GM19351 (cell line): ENCODE results near the gene LGALS3BP.

Source experiments
- ATAC-seq: cut with Tn5 transposase; IDR thresholded peaks from one replicate; pipeline ENCODE4 v1.9.1; 2021; ENCODE audit warnings: mild to moderate bottlenecking, moderate library complexity; ENCODE audit not compliant: unreplicated experiment

The LGALS3BP gene

DNA sequence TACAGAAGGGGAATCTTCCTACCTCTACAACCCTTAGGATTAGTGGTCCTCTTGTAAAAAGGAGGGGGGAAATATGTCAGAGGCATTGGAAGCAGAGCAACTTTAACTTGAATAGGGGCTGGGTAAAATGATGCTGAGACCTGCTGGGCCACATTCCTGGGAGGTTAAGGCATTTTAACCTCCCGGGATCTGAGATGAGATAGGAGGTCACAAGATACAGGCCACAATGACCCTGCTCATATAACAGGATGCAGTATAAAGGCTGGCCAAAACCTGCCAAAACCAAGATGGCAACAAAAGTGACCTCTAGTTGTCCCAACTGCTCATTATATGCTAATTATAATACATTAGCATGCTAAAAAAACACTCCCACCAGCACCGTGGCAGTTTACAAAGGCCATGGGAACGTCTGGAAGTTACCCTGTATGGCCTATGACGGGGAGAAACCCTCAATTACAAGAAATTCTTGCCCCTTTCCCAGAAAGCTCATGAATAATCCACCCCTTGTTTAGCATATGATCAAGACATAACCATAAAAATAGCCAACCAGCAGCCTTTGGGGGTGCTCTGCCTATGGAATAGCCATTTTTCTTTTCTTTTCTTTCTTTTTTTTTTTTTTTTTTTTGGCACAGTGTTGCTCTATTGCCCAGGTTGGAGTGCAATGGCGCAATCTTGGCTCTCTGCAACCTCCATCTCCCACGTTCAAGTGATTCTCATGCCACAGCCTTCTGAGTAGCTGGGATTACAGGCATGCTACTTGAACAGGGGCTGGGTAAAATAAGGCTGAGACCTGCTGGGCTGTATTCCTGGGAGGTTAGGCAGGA lies 38.0 kb upstream of the LGALS3BP start:
- ATAC-seq: no peak

DNA sequence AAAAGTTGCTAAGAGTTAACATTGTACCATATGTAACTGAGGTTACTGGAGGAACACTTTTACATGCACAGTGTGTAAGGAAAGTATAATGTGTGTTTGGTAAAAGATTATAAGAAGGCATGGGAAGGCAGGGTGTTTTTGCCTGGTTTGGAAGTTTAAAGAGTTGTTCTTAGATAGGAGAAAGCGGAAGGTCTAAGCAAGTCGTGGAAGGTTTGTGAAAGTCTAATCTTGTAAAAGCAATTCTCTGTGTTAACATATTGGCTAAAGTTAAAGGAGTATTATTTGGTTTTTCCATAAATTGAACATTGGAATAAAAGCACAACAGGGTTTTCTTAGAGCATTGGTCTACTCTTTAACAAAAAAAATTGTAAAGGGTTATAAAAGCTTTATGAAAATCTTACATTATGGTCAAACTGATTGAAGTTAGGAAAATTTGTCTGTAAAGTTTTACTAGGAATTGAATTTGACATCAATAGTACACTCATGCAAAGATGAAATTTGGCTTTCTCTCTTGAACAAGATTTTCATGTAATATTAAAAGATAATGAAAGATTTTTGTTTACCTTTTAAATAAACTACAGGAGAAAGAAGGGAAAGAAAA lies 34.5 kb upstream of the LGALS3BP start:
- ATAC-seq: no peak

GRCh38 chr17:79012563-79013134 lies 32.9 kb upstream of the LGALS3BP start:
- no peak for ATAC-seq

DNA sequence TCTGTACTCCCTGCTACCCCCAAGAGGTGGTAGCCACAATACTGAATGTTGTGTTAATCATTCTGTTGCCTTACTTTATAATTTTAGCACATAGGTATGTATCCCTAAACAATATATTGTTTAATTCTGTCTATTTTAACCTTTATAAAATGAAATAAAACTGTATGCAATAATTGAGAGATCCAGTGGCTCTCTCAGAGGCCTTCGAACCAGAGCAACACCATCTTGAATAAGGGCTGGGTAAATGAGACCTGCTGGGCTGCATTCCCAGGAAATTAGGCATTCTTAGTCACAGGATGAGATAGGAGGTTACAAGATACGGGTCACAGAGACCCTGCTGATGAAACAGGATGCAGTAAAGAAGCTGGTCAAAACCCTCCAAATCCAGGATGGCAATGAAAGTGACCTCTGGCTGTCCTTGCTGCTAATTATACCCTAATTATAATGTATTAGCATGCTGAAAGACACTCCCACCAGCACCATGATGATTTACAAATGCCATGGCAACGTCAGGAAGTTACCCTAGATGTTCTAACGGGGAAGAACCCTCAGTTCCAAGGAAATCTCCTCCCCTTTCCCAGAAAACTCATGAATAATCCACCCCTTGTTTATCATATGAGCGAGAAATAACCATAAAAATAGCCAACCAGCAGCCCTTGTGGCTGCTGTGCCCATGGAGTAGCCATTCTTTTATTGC lies 31.9 kb upstream of the LGALS3BP start:
- ATAC-seq: no peak

DNA sequence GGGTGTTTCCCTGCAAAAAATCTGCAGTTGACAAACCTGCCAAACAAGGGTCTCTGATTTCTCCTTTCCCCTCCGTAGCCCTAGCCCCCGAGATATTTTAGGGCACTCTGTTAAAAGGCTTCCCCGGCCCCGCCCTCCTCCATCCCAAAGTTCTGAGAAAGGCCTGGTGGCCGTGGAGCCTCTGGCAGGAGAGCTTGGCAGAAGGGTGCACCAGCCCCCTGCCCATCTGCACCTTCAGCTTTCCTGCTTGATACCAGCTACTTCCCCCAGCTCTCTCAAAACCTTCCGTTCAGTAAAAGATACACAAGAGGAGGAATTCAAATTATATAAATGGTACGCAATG lies 30.6 kb upstream of the LGALS3BP start:
- no peak for ATAC-seq

DNA sequence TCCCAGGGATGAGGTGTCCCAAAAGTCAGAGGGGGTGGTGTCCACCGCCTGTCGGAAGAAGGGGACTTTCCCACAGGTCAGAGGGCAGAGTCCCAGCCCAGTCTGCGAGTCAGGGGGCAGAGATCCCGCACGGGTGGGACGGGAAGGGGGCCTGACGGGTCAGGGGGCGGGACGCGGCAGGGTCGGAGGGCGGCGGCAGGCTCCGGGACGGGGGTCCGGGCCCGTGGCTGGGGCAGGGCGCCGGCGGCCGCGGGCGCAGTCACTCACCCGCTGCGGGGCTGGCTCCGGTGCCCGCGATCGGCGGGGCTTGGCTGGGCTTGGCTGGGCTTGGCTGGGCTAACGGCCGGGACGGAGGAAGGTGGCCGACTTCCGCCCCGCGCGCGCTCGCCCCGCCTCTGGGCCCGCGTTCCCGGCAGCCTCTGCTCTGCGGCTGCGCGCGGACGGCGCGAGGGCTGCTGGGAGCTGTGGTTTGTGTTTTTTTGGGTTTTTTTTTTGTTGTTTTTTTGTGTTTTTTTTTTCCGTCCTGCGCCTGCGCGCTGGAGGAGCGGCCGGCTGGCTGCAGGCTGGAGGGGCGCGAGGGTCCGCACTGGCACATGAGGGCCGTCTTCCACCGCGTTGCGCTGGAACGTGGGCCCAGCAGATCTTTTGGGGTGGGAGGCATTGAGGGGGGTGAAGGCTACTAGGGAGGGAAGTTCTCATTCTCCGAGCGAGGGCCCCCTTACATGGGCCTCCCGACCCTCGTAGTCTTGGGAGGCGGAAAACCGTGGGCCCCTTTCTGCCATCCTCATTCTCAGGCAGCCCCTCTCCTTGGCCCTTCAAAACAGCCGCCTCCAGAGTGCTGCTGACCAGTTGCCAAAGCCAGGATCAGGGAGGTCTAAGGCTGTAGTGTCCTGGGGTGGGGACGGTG lies 29.9 kb upstream of the LGALS3BP start, which contains the start of gene CANT1:
Gene CANT1 (minus strand): TSS at position 368 of the 907 bp plus-strand sequence. CDS start 12,142 bp downstream, outside the sequence.
- ATAC-seq: peak; percentile 88

DNA sequence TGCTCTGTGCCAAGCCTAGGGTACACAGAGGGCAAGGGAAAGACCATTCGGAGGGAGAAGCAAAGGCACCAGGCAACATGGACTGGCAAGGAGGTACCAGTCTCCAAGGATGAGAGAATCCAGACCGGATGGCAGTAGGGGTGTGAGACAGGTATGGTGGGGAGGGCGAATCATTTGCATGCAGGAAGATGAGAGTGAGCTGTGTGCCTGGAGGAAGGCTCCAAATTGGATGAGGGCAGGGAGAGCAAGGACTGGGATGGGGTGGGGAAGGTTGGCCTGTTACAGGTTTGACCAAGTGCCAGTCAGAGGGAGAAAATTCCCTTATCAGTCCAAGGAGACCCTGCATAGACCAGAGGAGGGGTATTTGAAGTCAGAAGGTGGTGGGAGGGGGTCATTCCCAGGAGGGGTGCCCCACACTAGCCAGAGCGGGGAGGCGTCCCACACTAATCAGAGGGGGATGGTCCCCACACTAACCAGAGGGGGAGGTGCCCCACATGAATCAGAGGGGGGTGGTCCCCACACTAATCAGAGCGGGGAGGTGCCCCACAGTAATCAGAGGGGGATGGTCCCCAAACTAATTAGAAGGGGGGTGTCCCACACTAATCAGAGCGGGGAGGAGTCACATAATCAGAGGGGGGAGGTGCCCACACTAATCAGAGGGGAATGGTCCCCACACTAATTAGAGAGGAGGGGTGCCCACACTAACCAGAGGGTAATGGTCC lies 29.1 kb upstream of the LGALS3BP start:
- ATAC-seq: no peak

- ATAC-seq: no peak
These were observed 28.0 kb upstream of the LGALS3BP start for GRCh38 chr17:79007504-79008381.

DNA sequence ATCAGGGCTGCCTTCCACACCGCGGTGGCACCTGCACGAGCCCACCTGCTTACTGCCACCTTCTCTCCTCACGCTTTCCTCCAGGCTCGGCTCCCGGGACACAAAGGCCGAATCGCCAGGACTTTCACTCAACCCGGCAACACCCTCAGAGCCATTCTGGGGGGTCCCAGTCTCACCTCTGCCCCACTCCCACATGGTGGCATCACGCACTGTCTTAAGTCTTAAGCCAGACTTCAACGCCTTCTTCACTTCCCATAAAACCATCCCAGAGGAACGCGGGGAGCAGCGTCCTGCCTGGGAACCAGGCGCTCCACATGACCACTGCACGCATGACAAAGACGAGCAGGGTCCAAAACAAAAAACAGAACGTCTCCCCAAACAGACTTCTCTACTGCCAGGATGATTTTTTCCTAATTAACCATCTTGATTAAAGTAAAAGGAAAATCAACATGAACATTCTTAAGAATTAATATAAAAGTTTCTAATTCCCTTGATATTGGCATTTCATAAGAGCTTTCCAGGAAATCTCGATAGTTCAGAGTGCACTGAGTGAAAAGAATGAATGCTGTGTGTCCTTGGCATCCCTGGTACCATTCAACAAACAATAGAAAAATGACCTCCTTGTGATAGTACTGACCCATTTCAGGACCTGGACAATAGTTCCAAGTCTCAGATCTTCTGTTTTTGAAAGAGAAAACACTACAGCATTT lies 27.2 kb upstream of the LGALS3BP start:
- ATAC-seq: no peak

GRCh38 chr17:79006046-79006445 lies 26.3 kb upstream of the LGALS3BP start:
- ATAC-seq: no peak

- ATAC-seq: no peak
These were observed 25.5 kb upstream of the LGALS3BP start for GRCh38 chr17:79005063-79005861.

GRCh38 chr17:79003661-79004411 lies 24.1 kb upstream of the LGALS3BP start:
- ATAC-seq: no peak

GRCh38 chr17:79002796-79003593 lies 23.3 kb upstream of the LGALS3BP start:
- ATAC-seq: no peak

GRCh38 chr17:79002291-79002690 lies 22.6 kb upstream of the LGALS3BP start:
- no peak for ATAC-seq

GRCh38 chr17:79001190-79002020 lies 21.7 kb upstream of the LGALS3BP start:
- no peak for ATAC-seq
